Kasumi-1 (cell line): ENCODE results near the gene EMP1.

Source experiments
- DNase-seq, 2 experiments: peaks; one replicate each; lab custom pipeline; 2025; lab: John Stamatoyannopoulos, UW

The EMP1 gene, protein sequence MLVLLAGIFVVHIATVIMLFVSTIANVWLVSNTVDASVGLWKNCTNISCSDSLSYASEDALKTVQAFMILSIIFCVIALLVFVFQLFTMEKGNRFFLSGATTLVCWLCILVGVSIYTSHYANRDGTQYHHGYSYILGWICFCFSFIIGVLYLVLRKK

DNA sequence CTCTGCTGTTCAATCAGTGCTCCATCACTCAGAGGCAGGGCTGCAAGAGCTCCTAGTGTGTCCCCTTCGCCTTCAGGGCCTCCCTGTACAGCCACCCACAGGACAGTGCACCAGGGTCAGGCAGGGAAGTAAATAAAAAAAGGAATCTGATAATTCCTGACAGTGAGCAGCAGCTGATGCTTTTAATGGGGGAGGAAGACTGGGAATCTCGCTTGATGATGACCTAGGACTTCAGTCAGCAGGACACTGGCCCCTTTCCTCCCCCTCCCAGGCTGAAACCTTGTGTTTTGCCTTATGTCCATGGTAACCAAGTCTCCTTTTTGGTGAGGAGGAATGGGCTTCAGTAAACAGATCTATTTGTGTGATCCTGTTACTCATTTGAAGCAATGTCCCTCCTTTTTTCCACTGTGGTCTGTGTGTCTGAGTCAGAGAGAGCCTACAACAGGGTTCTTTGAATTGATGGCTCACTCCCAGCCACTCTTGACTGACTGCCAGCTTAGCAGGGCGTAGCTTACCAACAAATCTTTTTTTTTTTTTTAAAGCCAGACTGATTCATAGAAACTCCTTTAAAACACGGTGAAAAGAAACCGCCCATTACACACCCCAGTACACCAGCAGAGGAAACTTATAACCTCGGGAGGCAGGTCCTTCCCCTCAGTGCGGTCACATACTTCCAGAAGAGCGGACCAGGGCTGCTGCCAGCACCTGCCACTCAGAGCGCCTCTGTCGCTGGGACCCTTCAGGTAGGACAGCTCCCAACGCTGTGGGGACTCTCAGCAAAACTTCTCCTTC lies at the start of gene EMP1:
TSS of gene EMP1 (plus strand) at position 597 of the 792 bp plus-strand sequence. CDS start 14,785 bp downstream, outside the sequence.
- DNase-seq, result peak in 1 of 2 experiments; percentile 9

DNA sequence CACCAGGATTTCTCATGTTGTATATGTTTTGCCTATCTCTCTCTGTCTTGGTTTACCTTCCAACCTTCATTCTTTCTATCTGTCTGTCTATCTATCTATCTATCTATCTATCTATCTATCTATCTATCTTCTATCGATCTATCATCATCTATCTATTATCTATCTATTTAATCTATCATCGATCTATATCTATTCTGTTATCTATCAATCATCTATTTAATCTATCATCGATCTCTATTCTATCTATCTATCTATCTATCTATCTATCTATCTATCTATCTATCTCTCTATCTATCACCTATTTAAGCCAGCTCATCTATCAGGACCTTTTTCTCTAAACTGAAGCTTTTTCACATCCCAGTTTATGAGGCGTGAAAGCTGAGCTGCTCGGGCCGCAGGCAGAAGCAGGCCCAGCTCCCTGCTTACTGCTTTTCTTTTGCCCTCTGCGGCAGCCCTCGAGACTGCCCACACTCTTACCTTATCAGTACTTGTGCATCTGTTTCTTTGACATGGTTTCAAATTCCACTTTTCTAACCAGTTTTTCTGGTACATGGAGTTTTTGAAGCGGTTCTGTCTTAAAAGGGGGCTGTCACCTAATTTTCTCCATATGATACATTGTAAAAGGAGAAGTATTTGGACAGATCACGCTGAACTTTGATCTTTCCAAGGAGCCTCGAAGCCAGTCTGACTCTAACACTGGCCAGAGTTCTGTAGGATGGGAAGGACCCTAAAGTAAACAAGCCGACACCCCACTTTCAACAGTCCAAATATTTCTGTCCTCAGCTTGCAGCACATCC lies 48.6 kb upstream of the EMP1 start:
- DNase-seq, result no peak

GRCh38 chr12:13148485-13148847 lies 48.1 kb upstream of the EMP1 start:
- DNase-seq, result no peak

- no peak for DNase-seq
These were observed 47.1 kb upstream of the EMP1 start for GRCh38 chr12:13149411-13149810.

DNA sequence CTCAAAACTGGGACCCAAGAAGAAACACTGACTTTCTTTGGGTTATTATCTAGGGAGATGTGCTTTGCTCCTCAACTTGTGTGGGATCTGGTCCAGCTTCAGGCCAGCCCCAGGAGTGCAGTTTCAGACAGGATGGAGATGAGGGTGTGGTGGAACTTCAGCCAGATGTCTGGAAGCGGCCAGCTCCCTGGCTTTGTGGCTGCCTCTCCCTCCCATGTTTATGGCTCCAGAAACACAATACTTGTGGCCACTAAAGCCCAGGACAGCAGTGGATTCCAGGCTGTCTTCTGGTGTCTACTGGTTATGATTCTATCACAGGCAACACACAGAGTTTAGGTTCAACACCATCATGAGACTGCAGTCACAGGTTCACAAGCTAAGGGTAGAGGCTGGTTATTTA lies 44.2 kb upstream of the EMP1 start:
- no peak for DNase-seq

GRCh38 chr12:13152756-13153155 lies 43.8 kb upstream of the EMP1 start:
- no peak for DNase-seq

GRCh38 chr12:13153180-13153579 lies 43.3 kb upstream of the EMP1 start:
- DNase-seq, result no peak

- DNase-seq, result no peak
These were observed 42.4 kb upstream of the EMP1 start for GRCh38 chr12:13154027-13154538.

DNA sequence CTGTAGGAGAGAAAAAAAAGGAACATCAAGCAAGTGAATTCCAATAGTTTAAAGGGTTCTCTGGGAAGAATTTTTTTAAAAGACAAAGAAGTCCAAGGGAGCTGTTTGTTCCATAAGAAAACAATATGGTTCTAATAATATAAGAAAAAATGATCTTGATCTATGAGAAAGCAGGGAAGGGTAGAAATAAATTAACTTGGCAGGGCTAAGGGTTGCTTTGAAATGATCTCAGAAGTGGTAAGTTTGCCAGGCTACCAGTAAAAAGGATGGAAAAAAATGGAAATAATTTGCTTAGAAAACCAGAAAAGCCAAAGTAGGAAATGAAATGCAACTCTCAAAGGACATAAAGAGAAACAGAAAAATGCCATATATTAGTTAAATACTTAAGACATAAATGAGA lies 41.7 kb upstream of the EMP1 start:
- DNase-seq, result no peak

GRCh38 chr12:13156277-13156676 lies 40.2 kb upstream of the EMP1 start:
- no peak for DNase-seq

DNA sequence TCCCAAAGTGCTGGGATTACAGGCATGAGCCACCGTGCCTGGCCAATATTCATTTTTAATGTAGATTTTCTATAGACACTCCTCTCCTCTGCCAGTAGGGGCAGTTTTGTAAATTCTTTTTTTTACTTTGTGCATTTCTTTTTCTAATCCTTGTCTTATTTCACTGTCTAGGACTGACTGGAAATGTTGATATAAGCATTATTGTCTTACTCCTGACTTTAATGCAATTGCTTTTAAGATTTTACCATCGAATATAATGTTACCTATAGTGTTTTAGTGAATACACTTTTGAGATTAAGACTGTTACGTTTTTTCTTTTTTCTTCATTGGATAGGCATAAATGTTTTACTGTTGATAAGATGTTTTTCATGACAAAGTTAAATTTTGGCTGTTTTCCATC lies 35.4 kb upstream of the EMP1 start:
- DNase-seq, result peak; percentile 1 to 3

- no peak for DNase-seq
These were observed 33.6 kb upstream of the EMP1 start for GRCh38 chr12:13162904-13163303.

GRCh38 chr12:13163868-13164635 lies 32.5 kb upstream of the EMP1 start:
- DNase-seq, result no peak

GRCh38 chr12:13164921-13165616 lies 31.5 kb upstream of the EMP1 start:
- no peak for DNase-seq

DNA sequence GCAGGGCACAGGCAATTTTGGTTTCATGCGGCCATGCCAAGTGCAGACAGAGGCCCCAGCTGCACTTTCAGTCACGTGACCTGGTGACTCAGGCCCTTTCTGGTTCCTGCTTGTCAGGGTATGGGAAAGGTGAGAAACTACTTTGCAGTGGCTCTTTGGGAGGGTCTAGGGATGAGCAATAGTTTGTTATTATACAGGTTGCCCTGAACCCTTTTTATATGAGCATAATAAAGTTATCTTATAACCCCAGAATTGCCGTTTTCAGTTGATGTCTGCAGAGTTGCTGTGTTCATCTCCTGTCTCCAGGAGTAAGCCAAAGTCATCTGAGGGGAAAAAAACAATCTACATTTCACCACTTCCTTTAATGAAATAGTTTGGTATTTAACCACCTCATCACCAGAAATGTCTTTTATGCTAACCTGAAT lies 30.9 kb upstream of the EMP1 start:
- peak; percentile 3 to 10 for DNase-seq

DNA sequence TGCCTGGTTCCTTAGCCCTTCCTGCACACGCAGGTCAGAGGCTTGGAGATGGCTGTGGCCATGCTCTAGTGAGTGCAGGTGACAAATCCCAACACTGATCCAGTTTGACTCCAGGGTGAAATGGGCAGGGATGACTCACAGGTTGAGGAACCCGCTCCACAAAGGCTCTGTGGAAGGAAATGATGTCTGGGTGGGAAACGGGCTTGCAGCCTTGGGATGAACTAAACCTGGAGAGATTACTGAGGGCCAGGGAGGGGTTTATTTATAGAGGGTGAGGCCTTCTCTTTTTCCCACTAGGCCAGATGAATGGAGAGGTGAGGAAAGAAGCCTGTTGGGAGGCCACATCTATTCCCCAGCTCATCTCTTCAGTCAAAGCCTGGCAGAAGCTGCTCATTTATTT lies 29.3 kb upstream of the EMP1 start:
- no peak for DNase-seq

DNA sequence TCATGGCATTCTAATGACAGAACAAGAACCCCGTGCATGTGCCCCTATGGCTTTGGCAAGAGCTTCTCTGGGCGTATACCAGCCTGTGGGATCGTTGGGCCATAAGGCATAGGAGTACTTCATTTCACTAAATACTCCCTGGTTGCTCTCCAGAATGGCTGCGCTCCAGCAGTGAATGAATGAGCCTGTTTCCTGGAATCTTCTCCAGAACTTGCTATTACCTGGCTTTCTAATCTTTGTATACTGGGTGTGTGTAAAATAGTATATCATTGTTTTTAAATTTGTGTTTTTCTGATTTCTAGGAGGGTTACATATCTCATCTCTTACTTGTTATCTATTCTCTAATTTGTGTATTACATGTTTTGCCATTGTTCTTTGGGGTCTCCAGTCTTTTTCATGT lies 28.6 kb upstream of the EMP1 start:
- no peak for DNase-seq

GRCh38 chr12:13169272-13169671 lies 27.3 kb upstream of the EMP1 start:
- no peak for DNase-seq

DNA sequence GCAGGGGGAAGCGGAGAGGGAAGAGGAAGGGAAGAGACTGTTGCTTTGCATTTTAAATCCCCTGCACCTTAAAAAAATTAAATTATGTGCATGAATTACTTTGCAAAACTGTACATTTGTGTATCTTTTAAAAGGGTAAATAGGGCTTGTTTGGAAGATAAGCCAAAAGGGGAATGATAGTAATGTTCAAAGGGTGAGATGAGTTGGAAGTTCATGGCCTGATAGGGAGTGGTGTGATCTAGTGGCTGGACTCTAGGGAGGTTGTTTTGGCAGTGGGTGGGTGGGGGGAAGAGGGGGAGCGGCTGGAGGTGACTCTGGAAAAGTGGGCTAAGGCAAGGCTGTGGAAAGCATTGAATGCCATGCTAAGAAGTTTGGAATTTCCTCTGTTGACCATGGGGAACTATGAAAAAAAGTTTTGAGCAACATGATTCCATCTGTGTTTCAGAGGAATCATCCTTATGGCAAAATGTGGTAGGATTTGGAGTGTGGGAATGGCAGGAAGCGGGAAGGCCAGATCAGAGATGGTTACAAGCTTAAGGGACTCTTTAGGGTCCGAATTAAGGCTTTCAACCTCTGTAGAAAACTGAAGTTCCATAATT lies 25.5 kb upstream of the EMP1 start:
- DNase-seq, result no peak

GRCh38 chr12:13171921-13172859 lies 24.3 kb upstream of the EMP1 start:
- DNase-seq, result no peak
